Measurements from ENCODE around the gene OFD1. TPM values are rescaled to one million over a fixed set of nuclear protein-coding genes. Genes with fewer than 3 reads are reported as not detected.
A peak's percentile ranks its signal among the peaks of the same experiment; 100 is the strongest.

The OFD1 gene
- total and polyA plus RNA-seq, 4 donors: 8.4 to 61.6 (median 29.2) TPM

GRCh38 chrX:13763489-13763888, 28.9 kb downstream of the OFD1 start:
- H3K27ac ChIP-seq (ENCODE audit: low read depth in 1 of 2, low read length in 2 of 2): no peak overlapping the region
- no peak overlapping the region for H3K4me3 ChIP-seq (ENCODE audit: low read length in 2 of 2)

GRCh38 chrX:13764281-13764680, 29.7 kb downstream of the OFD1 start:
- no peak overlapping the region for H3K4me3 ChIP-seq (ENCODE audit: low read length in 2 of 2)
- WGBS, 2 donors: 32 to 50% methylated on average over 7 of the region's 7 CpGs
- ATAC-seq (ENCODE audit: low FRiP score) (no peak), DNase-seq (no peak)
- H3K36me3 ChIP-seq (ENCODE audit: control insufficient read depth in 1 of 2, insufficient read depth in 2 of 2, low read length in 1 of 2): no peaks in the 10 kb centered on the region
- intact Hi-C loops (cut with DNase I): loop anchor here in 1 of 2 donors (10.0 kb wide), 1 partner anchor 131 kb away; no protein-coding TSS in a partner anchor
- H3K9me3 ChIP-seq (ENCODE audit: control insufficient read depth, low read length): no peaks in the 10 kb centered on the region
- peaks cover 0 to 2% of the 10 kb centered on the region in 2 donors for H3K4me1 ChIP-seq (ENCODE audit: control insufficient read depth in 1 of 2, insufficient read depth in 2 of 2, low read length in 2 of 2)
- H3K27me3 ChIP-seq (ENCODE audit: control insufficient read depth in 1 of 2, insufficient read depth in 2 of 2, low read length in 1 of 2): no peaks in the 10 kb centered on the region
- no peak overlapping the region for H3K27ac ChIP-seq (ENCODE audit: low read depth in 1 of 2, low read length in 2 of 2)

More at GRCh38 chrX:13763489-13763888, 28.9 kb downstream of the OFD1 start:
- ATAC-seq (ENCODE audit: low FRiP score): peak; percentile 56
- intact Hi-C loops (cut with DNase I): loop anchor here in 1 of 2 donors (10.0 kb wide), 1 partner anchor 131 kb away; no protein-coding TSS in a partner anchor
- Histone ChIP-seq H3K36me3 (ENCODE audit: control insufficient read depth in 1 of 2, insufficient read depth in 2 of 2, low read length in 1 of 2) (peaks cover 0 to 2% of the 10 kb centered on the region in 2 donors), H3K27me3 (ENCODE audit: control insufficient read depth in 1 of 2, insufficient read depth in 2 of 2, low read length in 1 of 2) (no peaks in the 10 kb centered on the region), H3K9me3 (ENCODE audit: control insufficient read depth, low read length) (no peaks in the 10 kb centered on the region), H3K4me1 (ENCODE audit: control insufficient read depth in 1 of 2, insufficient read depth in 2 of 2, low read length in 2 of 2) (peaks cover 0 to 2% of the 10 kb centered on the region in 2 donors)
- WGBS, 2 donors: 7 to 47% methylated on average over 8 of the region's 8 CpGs
- peak in 1 of 2 donors; percentile 48 for DNase-seq

- H3K36me3 ChIP-seq (ENCODE audit: control insufficient read depth in 1 of 2, insufficient read depth in 2 of 2, low read length in 1 of 2): peaks cover 0 to 4% of the 10 kb centered on the region in 2 donors
Observed at GRCh38 chrX:13764765-13765164, 30.2 kb downstream of the OFD1 start.

GRCh38 chrX:13768939-13769338, 34.4 kb downstream of the OFD1 start:
- DNase-seq (no peak), ATAC-seq (ENCODE audit: low FRiP score) (no peak)
- Histone ChIP-seq H3K27me3 (ENCODE audit: control insufficient read depth in 1 of 2, insufficient read depth in 2 of 2, low read length in 1 of 2) (no peaks in the 10 kb centered on the region), H3K36me3 (ENCODE audit: control insufficient read depth in 1 of 2, insufficient read depth in 2 of 2, low read length in 1 of 2) (peaks cover 0 to 8% of the 10 kb centered on the region in 2 donors), H3K27ac (ENCODE audit: low read depth in 1 of 2, low read length in 2 of 2) (no peak overlapping the region), H3K9me3 (ENCODE audit: control insufficient read depth, low read length) (no peaks in the 10 kb centered on the region), H3K4me1 (ENCODE audit: control insufficient read depth in 1 of 2, insufficient read depth in 2 of 2, low read length in 2 of 2) (no peaks in the 10 kb centered on the region), H3K4me3 (ENCODE audit: low read length in 2 of 2) (no peak overlapping the region)
- 94 to 95% methylated on average over 4 of the region's 4 CpGs for WGBS, 2 donors
- intact Hi-C loops (cut with DNase I): loop anchor here in 1 of 2 donors (10.0 kb wide), 1 partner anchor 126 kb away; no protein-coding TSS in a partner anchor

More at GRCh38 chrX:13764765-13765164, 30.2 kb downstream of the OFD1 start:
- no peak for DNase-seq
- no peaks in the 10 kb centered on the region for H3K27me3 ChIP-seq (ENCODE audit: control insufficient read depth in 1 of 2, insufficient read depth in 2 of 2, low read length in 1 of 2)
- H3K4me3 ChIP-seq (ENCODE audit: low read length in 2 of 2): no peak overlapping the region
- H3K4me1 ChIP-seq (ENCODE audit: control insufficient read depth in 1 of 2, insufficient read depth in 2 of 2, low read length in 2 of 2): peaks cover 0 to 2% of the 10 kb centered on the region in 2 donors
- WGBS, 2 donors: 57 to 70% methylated on average over 6 of the region's 6 CpGs
- no peak for ATAC-seq (ENCODE audit: low FRiP score)
- H3K9me3 ChIP-seq (ENCODE audit: control insufficient read depth, low read length): no peaks in the 10 kb centered on the region
- H3K27ac ChIP-seq (ENCODE audit: low read depth in 1 of 2, low read length in 2 of 2): no peak overlapping the region
- intact Hi-C loops (cut with DNase I): loop anchor here in 1 of 2 donors (10.0 kb wide), 1 partner anchor 130 kb away; no protein-coding TSS in a partner anchor

- no peak for ATAC-seq (ENCODE audit: low FRiP score)
- H3K4me3 ChIP-seq (ENCODE audit: low read length in 2 of 2): no peak overlapping the region
- DNase-seq: no peak
- H3K27me3 ChIP-seq (ENCODE audit: control insufficient read depth in 1 of 2, insufficient read depth in 2 of 2, low read length in 1 of 2): no peaks in the 10 kb centered on the region
- H3K4me1 ChIP-seq (ENCODE audit: control insufficient read depth in 1 of 2, insufficient read depth in 2 of 2, low read length in 2 of 2): no peaks in the 10 kb centered on the region
- H3K9me3 ChIP-seq (ENCODE audit: control insufficient read depth, low read length): no peaks in the 10 kb centered on the region
- H3K27ac ChIP-seq (ENCODE audit: low read depth in 1 of 2, low read length in 2 of 2): no peak overlapping the region
- intact Hi-C loops (cut with DNase I): no loop called here
- WGBS, 2 donors: 83% methylated on average over 3 of the region's 3 CpGs
- H3K36me3 ChIP-seq (ENCODE audit: control insufficient read depth in 1 of 2, insufficient read depth in 2 of 2, low read length in 1 of 2): peaks cover 0 to 8% of the 10 kb centered on the region in 2 donors
Observed at GRCh38 chrX:13770013-13770535, 35.5 kb downstream of the OFD1 start.

DNA sequence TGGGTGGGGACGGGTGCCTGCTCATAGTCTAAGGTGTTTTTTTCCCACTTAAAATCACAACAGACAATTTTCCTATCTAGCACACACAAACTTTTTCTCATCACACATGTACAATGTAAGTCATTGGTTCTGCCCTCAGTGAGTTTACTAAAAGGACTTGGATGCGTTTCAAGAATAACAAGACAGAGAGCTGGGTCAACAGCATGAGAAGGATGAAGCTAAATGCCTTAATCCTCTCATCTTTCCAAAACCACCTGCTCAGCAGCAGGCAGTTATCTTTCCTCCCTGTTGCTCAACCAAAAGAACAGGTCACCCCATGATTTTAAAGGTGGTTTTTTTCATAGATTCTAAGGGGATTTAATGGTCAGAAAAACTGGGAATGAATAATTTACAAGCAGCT, 40.1 kb downstream of the OFD1 start:
- Histone ChIP-seq H3K9me3 (ENCODE audit: control insufficient read depth, low read length) (no peaks in the 10 kb centered on the region), H3K4me1 (ENCODE audit: control insufficient read depth in 1 of 2, insufficient read depth in 2 of 2, low read length in 2 of 2) (no peaks in the 10 kb centered on the region), H3K4me3 (ENCODE audit: low read length in 2 of 2) (no peak overlapping the region), H3K27me3 (ENCODE audit: control insufficient read depth in 1 of 2, insufficient read depth in 2 of 2, low read length in 1 of 2) (no peaks in the 10 kb centered on the region), H3K36me3 (ENCODE audit: control insufficient read depth in 1 of 2, insufficient read depth in 2 of 2, low read length in 1 of 2) (peaks cover 0 to 4% of the 10 kb centered on the region in 2 donors), H3K27ac (ENCODE audit: low read depth in 1 of 2, low read length in 2 of 2) (no peak overlapping the region)
- intact Hi-C loops (cut with DNase I): no loop called here
- WGBS, 2 donors: 85 to 89% methylated on average over 2 of the region's 2 CpGs
- DNase-seq (no peak), ATAC-seq (ENCODE audit: low FRiP score) (no peak)

- 77 to 87% methylated on average over 3 of the region's 3 CpGs for WGBS, 2 donors
- Histone ChIP-seq H3K9me3 (ENCODE audit: control insufficient read depth, low read length) (no peaks in the 10 kb centered on the region), H3K4me1 (ENCODE audit: control insufficient read depth in 1 of 2, insufficient read depth in 2 of 2, low read length in 2 of 2) (no peaks in the 10 kb centered on the region), H3K27ac (ENCODE audit: low read depth in 1 of 2, low read length in 2 of 2) (no peak overlapping the region), H3K4me3 (ENCODE audit: low read length in 2 of 2) (no peak overlapping the region), H3K27me3 (ENCODE audit: control insufficient read depth in 1 of 2, insufficient read depth in 2 of 2, low read length in 1 of 2) (no peaks in the 10 kb centered on the region), H3K36me3 (ENCODE audit: control insufficient read depth in 1 of 2, insufficient read depth in 2 of 2, low read length in 1 of 2) (no peaks in the 10 kb centered on the region)
- DNase-seq (no peak), ATAC-seq (ENCODE audit: low FRiP score) (no peak)
- intact Hi-C loops (cut with DNase I): no loop called here
Observed at GRCh38 chrX:13775837-13776236, 41.3 kb downstream of the OFD1 start.

- Histone ChIP-seq H3K4me3 (ENCODE audit: low read length in 2 of 2) (no peak overlapping the region), H3K36me3 (ENCODE audit: control insufficient read depth in 1 of 2, insufficient read depth in 2 of 2, low read length in 1 of 2) (no peaks in the 10 kb centered on the region), H3K9me3 (ENCODE audit: control insufficient read depth, low read length) (no peaks in the 10 kb centered on the region), H3K4me1 (ENCODE audit: control insufficient read depth in 1 of 2, insufficient read depth in 2 of 2, low read length in 2 of 2) (no peaks in the 10 kb centered on the region), H3K27ac (ENCODE audit: low read depth in 1 of 2, low read length in 2 of 2) (no peak overlapping the region), H3K27me3 (ENCODE audit: control insufficient read depth in 1 of 2, insufficient read depth in 2 of 2, low read length in 1 of 2) (no peaks in the 10 kb centered on the region)
- no peak for DNase-seq
- intact Hi-C loops (cut with DNase I): no loop called here
- 61 to 69% methylated on average over 4 of the region's 4 CpGs for WGBS, 2 donors
- no peak for ATAC-seq (ENCODE audit: low FRiP score)
Observed at GRCh38 chrX:13776387-13776786, 41.8 kb downstream of the OFD1 start.

DNA sequence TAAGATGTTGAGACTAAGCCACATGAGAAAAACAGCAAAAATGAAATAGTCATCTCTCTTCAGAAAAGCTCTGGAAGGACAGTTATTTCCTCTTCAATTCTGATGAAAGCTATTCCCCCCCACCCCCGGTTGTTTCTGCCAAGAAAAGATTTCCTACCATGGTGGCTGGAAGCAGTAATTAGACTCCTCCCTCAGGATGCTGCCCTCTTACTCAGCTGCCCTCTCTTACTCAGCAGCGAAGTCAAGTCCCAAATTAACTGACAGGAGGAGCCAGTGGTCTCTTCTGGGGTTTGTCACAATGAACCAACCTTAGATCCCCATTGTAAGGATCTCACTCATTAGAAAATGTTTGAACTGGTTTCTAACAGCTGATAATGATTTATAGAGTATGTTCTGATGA, 44.4 kb downstream of the OFD1 start:
- 17 to 60% methylated on average over 2 of the region's 2 CpGs for WGBS, 2 donors
- intact Hi-C loops (cut with DNase I): no loop called here
- H3K27ac ChIP-seq (ENCODE audit: low read depth in 1 of 2, low read length in 2 of 2): no peak overlapping the region

More for the DNA sequence above, 44.4 kb downstream of the OFD1 start:
- Histone ChIP-seq H3K27me3 (ENCODE audit: control insufficient read depth in 1 of 2, insufficient read depth in 2 of 2, low read length in 1 of 2) (no peaks in the 10 kb centered on the region), H3K9me3 (ENCODE audit: control insufficient read depth, low read length) (no peaks in the 10 kb centered on the region), H3K36me3 (ENCODE audit: control insufficient read depth in 1 of 2, insufficient read depth in 2 of 2, low read length in 1 of 2) (no peaks in the 10 kb centered on the region), H3K4me1 (ENCODE audit: control insufficient read depth in 1 of 2, insufficient read depth in 2 of 2, low read length in 2 of 2) (no peaks in the 10 kb centered on the region), H3K4me3 (ENCODE audit: low read length in 2 of 2) (no peak overlapping the region)
- no peak for DNase-seq
- no peak for ATAC-seq (ENCODE audit: low FRiP score)

All from aorta (tissue), 5 donors.